Dermis microvascular lymphatic vessel endothelial cell (primary cell): ENCODE data around the gene HEBP2. TPM values are rescaled to one million over a fixed set of nuclear protein-coding genes. Genes with fewer than 3 reads are reported as not detected.
A peak's percentile ranks its signal among the peaks of the same experiment; 100 is the strongest.
"Not testable (repeated sequence)": the region's sequence is repeated elsewhere in the genome, so short reads cannot be mapped to it uniquely, and the experiment has no call there.

ENCODE experiments used
- DNase-seq, 2 donors: peaks; one replicate each; pipeline versions ENCODE4 v3.0.0 to v3.0.0-alpha.2; 2010; ENCODE audit warnings: low read depth in 2 of 2
- total RNA-seq: library from RNA; depleted of rRNA; stranded (reverse); fragments of >200 nt; gene quantifications from 2 replicates; pipeline ENCODE4 v1.2.1, GENCODE V29; 2014

HEBP2 gene
- total RNA-seq, 1 donor from 2014 or later, result 10.5 TPM

DNA sequence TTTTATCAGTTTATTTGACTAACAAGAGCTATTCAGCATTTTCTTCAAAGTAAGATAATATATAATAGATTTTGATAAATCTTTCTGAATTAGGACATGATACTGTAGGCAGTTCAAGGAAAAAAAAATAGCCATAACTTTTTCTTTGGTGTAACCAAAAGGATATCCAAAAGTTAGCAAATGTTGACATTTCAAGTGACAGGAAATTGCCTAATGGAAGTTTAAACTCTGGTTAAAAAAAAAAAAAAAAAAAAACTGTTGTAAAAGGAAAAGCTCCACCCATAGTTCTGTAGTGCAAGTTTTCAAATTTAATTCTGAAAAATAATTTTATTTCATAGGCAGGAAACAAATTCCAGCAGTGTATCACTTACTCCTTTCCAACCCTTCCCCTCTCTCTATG is 18.8 kb downstream of the HEBP2 start:
- peak in 1 of 2 donors; percentile 48 for DNase-seq

- no peak for DNase-seq
Measured at GRCh38 chr6:138424004-138424904, 20.2 kb downstream of the HEBP2 start.

- not testable (repeated sequence) for DNase-seq
Measured at GRCh38 chr6:138425256-138425655, 21.2 kb downstream of the HEBP2 start.

DNA sequence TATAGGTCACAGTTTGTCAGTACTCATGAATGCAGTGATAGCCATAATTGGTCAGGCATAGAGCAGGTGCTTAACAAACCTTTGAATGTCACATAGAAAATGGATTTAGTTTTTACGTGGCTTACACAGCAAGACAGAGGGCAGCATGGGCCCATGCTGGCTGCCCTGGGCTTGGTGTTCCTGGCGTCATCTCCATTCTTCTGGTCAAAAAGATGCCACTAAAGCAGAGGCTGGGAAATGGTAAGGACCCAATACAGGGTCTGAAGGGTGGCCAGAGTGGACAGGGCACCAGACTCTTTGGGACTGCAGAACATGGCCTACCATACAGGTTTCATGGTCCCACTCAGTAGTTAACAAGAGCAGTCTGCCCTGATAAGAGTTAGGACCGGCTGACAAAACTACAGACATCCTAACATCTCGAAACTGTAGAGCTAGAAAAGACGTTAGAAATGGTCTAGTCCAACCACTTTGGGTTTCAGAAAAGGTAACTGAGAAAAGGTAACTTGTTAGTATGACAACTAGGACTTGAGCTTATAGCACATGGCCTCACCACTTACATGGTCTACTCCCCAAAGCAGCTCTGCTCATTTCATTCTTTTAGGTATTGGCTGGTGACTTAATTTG is 22.6 kb downstream of the HEBP2 start:
- DNase-seq, result no peak

DNA sequence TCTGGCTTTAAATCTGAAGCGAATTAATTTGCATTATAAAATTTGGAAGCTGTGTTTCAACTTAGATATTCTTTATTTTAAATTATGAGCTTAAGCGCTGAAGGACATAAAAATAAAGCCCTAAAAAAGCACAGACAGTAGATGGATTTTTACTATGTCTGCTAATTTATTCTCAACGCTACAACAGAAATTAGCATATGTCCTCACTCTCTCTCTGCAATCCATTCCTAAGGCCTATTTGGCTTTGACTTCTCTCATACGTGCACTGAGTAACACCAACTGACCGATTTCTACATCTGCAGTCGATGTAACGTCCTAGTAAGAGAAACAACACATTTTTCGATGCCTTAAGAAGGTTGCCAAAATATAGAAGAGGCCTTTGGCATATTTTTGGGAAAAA is 23.7 kb downstream of the HEBP2 start:
- no peak for DNase-seq

GRCh38 chr6:138428944-138429598 is 25.0 kb downstream of the HEBP2 start:
- peak; percentile 54 to 75 for DNase-seq

- no peak for DNase-seq
Measured at GRCh38 chr6:138429761-138430160, 25.7 kb downstream of the HEBP2 start.

- DNase-seq, result no peak
Measured at GRCh38 chr6:138430361-138431145, 26.5 kb downstream of the HEBP2 start.

DNA sequence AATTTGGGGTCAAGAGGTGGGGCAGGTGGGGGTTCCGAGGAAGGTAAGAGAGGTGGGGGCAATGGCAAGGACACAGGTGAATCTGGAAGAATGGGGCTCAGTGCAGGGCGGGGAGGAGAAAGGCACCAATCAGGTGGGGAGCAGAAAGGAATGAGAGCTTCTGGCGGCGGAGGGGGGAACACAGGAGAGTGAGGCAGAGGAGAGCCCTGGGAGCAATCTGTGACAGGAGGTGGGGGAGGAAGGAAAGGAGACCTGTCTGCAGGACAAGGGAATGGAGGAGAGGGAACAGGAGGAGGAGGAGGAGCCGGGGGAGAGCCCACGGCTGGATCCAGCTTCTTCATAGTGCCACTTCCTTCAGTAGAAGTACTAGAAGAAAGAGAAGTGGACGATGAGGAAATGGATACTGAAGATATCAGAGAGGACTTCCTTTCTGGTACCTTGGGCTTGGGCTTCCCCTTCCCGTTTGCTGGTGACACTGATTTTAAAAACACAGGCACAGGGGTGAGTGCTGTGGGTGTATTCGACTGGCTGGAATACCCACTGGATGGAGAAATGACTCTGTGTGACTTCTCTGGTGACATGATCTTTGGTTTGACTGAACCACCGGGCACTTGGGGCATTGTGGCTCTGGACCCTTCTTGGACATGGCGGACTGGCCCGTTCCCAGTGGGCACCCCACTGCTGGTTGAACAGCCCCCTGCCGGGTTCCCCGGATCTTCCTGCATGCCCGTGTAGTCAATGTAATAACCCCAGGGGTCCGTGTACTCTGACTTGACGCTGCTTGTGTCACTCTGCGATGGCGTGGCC is 27.4 kb downstream of the HEBP2 start:
- DNase-seq, result no peak

GRCh38 chr6:138432063-138432356 is 28.0 kb downstream of the HEBP2 start:
- no peak for DNase-seq

GRCh38 chr6:138434096-138434495 is 30.1 kb downstream of the HEBP2 start:
- DNase-seq, result no peak

DNA sequence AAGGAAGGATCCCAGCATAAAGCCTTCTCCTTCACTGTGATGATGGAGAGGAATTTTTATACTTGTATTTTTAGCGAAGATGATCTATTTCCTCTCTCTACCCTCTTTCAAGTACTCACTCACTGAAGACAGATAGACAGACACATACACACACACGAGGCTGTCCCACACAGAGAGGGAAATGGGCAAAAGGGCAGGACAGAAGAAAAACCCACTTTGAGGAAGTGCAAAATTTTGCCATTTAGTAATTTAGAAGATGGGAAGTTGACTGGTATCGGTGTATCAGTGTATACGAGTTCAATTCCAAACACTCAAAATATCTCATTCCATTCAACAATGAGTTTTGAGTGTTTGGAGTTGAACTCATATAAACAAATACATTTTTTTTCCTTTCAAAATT is 30.9 kb downstream of the HEBP2 start:
- DNase-seq, result no peak

DNA sequence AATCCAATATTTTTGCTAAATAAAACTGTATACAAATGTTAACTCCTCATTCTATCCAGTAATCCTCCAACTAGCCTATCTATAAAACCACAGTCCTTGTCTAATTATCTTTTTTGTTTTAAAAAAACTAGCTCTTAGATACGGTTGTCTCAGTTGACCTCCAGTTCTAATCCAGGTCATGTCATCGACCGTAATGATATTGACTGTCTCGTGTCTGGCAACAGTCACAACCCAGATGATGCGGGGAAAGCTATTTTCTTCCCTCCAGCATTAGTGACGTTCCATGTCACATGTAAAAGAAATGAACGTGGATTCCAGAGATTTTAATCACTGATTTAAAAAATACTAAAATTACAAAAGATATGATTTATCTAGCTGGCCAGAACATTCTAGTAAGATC is 35.5 kb downstream of the HEBP2 start:
- no peak for DNase-seq

- DNase-seq, result no peak
Measured at GRCh38 chr6:138440296-138440695, 36.3 kb downstream of the HEBP2 start.

GRCh38 chr6:138440758-138441357 is 36.8 kb downstream of the HEBP2 start:
- DNase-seq, result no peak

GRCh38 chr6:138441965-138442364 is 37.9 kb downstream of the HEBP2 start:
- DNase-seq, result peak in 1 of 2 donors; percentile 37

DNA sequence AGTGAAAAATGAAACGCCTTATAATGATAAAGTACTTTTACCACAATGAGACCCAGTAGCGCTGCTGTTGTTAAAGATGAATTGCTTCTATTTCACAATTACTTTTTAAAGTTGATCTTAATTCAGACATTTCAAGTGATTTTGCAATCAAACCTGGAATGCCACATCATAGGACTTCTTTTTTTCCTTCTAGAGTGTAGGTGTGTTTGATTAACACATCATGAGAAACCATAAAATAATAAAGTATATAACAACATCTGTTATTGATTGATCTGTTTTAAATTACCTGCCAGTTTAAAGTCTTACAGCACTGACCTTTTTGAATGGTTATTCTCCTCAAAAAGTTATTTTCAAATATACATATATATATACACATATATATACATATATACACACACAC is 38.6 kb downstream of the HEBP2 start:
- no peak for DNase-seq

DNA sequence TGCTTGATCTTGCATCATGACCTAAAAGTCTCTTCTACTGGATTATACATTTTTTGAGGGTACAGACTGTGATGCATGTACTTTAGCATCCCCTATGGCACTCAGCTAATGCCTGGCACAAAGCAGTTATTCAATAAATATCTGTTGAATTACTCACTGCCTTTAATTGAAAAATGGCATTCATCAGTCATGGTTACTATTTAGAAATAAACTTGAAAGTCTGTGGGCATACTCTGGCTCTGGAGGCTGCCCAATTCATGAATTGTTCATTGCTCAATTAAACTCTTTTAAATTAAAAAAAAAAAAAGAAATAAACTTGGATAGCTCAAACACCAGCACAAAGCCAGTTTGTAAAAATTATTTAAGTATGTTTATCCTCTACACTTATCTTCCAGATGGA is 40.0 kb downstream of the HEBP2 start:
- no peak for DNase-seq

DNA sequence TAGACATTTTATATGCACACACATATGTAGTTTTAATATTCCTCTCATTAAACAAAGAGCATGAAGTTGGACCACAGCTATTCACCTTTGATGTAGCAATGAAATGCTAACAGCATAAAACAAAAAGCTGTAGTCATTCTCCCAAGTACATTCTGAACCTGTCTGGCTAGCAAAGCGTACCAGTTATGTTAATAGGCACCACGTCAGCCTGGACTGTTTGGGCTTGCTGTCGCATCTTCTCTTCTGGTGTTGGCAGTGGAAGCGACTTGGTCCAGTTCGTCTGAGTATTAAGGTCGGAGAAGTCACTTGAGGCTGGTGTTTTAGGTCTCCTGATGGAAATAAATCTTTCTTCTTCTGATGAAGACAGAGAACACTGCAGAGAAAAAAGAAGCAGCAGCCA is 42.8 kb downstream of the HEBP2 start:
- DNase-seq, result no peak

DNA sequence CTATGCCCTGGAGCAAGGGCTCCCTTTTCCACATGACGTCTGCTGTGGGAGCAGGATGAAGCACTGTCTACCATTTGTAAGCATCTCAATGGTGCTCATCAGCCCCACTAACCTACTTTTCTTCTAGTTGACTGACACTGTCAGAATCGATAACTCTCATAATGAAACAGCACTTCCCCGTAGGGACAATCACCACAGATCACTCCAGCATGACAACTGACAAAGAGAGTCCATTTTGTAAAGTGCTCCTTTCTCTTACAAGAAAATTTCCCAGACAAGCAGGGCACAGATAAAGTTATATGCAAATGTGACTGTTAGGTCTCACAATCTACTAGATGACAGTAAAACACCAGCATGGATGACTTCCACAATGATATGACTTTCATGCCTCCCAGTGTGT is 46.4 kb downstream of the HEBP2 start:
- DNase-seq, result no peak

- no peak for DNase-seq
Measured at GRCh38 chr6:138451043-138451442, 47.0 kb downstream of the HEBP2 start.
